AG08395 (cell line): ENCODE data around the gene ZNF267.
A peak's percentile ranks its signal among the peaks of the same experiment; 100 is the strongest.
"Not testable (repeated sequence)": the region's sequence is repeated elsewhere in the genome, so short reads cannot be mapped to it uniquely, and the experiment has no call there.

ENCODE experiments used
- DNase-seq: peaks from one replicate; pipeline ENCODE4 v3.0.0; 2012; ENCODE audit warnings: mixed read lengths, low spot score

ZNF267 gene

GRCh38 chr16:31879937-31880321 is 6.3 kb downstream of the ZNF267 start:
- DNase-seq, result no peak

- DNase-seq, result peak; percentile 61
Observed at GRCh38 chr16:31880322-31880979, 6.8 kb downstream of the ZNF267 start.

- DNase-seq, result no peak
Observed at GRCh38 chr16:31886227-31886626, 12.6 kb downstream of the ZNF267 start.

- no peak for DNase-seq
Observed at GRCh38 chr16:31888735-31889134, 15.1 kb downstream of the ZNF267 start.

GRCh38 chr16:31892111-31892510 is 18.5 kb downstream of the ZNF267 start:
- DNase-seq, result not testable (repeated sequence)

DNA sequence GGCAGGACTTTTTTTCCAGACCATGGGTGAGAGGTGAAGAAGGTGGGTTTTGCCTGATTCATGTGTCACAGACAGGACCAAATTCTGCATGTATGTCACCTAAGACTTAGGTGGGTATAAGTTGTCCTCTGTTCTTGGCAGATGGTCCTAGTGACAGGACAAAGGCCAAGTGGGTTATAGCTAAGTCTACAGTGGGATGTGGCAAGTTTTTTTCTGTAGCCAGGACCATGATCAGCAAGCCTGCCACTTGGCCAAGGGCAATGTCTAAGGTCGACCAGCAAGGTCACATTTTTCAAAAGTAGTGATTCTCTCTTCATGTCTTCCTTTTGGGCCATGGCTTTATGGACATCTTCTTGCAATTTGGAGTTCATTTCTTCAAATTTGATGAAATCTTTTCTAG is 20.2 kb downstream of the ZNF267 start:
- DNase-seq, result no peak

GRCh38 chr16:31897283-31897682 is 23.7 kb downstream of the ZNF267 start:
- no peak for DNase-seq

GRCh38 chr16:31899505-31899904 is 25.9 kb downstream of the ZNF267 start:
- DNase-seq, result no peak

DNA sequence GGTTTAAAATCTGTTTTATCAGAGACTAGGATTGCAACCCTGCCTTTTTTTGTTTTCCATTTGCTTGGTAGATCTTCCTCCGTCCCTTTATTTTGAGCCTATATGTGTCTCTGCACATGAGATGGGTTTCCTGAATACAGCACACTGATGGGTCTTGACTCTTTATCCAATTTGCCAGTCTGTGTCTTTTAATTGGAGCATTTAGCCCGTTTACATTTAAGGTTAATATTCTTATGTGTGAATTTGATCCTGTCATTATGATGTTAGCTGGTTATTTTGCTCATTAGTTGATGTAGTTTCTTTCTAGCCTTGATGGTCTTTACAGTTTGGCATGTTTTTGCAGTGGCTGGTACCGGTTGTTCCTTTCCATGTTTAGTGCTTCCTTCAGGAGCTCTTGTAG is 31.0 kb downstream of the ZNF267 start:
- not testable (repeated sequence) for DNase-seq

GRCh38 chr16:31913668-31914067 is 40.1 kb downstream of the ZNF267 start:
- no peak for DNase-seq

DNA sequence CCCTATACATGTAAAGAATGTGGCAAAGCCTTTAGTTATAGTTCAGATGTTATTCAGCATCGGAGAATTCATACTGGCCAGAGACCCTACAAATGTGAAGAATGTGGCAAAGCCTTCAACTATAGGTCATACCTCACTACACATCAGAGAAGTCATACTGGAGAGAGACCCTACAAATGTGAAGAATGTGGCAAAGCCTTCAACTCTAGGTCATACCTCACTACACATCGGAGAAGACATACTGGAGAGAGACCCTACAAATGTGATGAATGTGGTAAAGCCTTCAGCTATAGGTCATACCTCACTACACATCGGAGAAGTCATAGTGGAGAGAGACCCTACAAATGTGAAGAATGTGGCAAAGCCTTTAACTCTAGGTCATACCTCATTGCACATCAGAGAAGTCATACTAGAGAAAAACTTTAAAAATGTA is 42.5 kb downstream of the ZNF267 start:
- DNase-seq, result no peak

DNA sequence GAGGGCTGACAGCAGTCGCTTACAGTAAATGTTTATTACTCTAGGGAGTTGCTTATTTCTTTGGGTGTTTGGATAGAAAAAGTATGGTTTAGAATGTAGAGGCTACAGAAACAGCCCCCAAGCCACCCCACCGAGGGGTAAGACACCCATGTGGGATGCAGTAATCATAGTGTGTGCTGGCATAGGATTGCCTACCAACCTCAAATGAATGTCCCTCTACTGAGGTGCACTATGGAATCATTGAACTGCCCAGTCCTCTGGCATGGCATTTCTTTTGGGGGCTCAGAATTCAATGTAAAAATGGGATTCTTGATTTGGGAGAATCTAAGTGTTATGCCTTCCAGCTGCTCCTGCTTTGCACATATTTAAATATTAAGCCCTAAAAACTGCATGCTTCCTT is 46.8 kb downstream of the ZNF267 start:
- no peak for DNase-seq

GRCh38 chr16:31951806-31952205 is 78.2 kb downstream of the ZNF267 start:
- DNase-seq, result not testable (repeated sequence)

DNA sequence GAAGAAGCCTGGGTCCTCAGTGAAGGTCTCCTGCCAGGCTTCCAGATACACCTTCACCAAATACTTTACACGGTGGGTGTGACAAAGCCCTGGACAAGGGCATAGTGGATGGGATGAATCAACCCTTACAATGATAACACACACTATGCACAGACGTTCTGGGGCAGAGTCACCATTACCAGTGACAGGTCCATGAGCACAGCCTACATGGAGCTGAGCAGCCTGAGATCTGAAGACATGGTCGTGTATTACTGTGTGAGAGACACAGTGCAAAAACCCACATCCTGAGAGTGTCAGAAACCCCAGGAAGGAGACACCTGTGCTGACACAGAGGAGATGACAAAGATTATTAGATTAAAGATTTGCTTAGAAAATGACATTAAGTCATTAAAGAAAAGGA is 78.6 kb downstream of the ZNF267 start:
- not testable (repeated sequence) for DNase-seq

DNA sequence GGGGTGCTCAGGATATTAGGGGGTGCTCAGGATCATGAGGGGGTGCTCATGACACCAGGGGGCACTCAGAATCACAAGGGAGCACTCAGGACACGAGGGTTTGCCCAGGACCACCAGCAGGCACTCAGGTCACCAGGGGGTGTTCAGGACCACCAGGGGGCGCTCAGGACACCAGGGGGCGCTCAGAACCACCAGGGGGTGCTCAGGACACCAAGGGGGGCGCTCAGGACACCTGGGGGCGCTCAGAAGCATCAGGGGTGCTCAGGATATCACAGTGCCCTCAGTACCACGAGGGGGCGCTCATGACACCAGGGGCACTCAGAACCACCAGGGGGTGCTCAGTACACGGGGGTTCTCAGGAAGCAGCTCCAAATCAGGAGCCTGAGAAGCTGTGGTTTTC is 82.6 kb downstream of the ZNF267 start:
- not testable (repeated sequence) for DNase-seq

GRCh38 chr16:31960186-31960910 is 86.7 kb downstream of the ZNF267 start:
- not testable (repeated sequence) for DNase-seq
